GM18502 (cell line): ENCODE measurements around the gene TMC1.
A peak's percentile ranks its signal among the peaks of the same experiment; 100 is the strongest.
"Not testable (repeated sequence)": the region's sequence is repeated elsewhere in the genome, so short reads cannot be mapped to it uniquely, and the experiment has no call there.

Source experiments
- ATAC-seq: cut with Tn5 transposase; IDR thresholded peaks from one replicate; pipeline ENCODE4 v1.9.1; 2021; ENCODE audit warnings: mild to moderate bottlenecking; ENCODE audit not compliant: unreplicated experiment, poor library complexity

Gene TMC1

DNA sequence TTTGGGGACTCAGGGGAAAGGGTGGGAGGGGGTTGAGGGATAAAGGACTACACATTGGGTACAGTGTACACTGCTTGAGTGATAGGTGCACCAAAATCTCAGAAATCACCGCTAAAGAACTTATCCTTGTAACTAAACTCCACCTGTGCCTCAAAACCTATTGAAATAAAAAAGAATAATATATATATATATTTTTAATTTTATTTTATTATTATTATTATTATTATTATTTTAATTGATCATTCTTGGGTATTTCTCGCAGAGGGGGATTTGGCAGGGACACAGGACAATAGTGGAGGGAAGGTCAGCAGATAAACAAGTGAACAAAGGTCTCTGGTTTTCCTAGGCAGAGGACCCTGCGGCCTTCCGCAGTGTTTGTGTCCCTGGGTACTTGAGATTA is 328.8 kb downstream of the TMC1 start:
- not testable (repeated sequence) for ATAC-seq

DNA sequence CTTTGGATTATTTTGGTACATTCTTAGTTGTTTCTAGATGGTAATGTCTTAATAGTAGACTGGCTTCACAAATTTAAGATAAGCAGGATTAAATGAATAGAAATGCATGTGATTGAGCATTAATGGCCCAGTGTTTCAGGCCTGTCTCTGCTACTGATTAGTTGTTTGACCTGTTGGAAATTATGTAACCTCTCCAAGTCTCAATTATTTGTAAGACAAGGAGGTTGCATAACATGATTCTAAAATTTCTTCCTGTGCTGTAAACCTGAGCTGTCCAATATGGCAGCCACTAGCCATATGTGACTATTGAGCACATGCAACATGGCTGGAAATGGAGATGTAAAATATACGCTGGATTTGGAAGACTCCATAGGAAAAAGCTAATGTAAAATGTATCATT is 333.9 kb downstream of the TMC1 start:
- ATAC-seq = no peak

DNA sequence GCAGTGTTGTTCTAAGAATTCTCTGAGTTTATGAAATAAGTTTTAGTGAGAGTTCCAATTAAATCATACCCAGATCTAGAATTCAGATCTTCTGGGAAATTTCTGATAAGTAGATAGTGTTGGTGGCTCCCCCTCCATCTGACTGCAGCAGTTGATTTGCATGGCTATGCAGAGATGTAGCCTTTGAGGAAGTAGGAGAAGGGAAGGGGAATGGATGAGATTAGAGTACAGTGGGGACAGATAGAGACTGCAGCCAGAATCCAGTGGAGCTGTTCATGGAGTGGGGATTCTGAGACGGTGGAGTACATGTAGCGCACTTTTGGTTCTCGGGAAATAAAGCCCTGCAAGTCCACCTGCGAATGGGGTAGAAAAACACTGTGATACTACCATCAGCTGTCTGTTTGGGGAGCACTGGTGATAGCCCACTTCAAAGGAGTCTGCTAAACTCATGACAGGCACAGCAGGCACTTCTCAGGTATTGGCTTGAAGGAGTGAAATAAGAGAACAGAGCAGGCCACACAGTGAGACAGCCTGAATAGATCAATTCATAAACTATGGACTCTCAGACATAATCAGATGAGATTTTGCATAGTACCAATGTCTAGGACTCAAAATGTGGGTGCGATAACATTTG is 334.6 kb downstream of the TMC1 start:
- no peak for ATAC-seq

DNA sequence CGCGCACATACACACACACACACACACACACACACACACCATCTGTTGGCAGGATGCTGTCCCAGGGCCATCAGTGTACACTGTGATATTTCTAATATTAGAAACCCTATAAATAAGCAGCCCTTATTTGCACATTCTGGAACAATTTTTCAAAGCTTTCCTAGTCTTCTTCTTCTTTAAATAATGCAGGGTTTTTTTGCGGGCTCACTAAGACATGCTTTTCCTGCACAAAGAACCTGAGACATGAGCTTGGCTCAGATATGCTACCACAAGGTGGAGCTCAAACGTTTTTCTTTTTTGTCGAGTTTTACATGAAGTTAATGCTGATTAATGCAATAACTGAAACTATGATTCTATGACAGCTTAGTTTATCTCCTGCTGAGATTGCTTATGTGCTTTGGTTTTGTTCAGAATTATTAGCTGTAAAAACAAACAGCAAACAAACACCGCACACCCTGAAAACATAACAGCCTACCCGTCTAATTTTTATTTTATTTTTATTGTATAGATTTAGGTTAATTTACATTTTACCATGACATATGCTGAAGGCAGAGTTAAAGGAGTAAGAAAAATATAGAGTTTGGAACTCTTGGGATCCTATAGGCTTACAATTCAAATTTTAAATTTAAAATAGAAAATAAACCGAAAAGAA is 335.7 kb downstream of the TMC1 start:
- ATAC-seq = peak; percentile 44

DNA sequence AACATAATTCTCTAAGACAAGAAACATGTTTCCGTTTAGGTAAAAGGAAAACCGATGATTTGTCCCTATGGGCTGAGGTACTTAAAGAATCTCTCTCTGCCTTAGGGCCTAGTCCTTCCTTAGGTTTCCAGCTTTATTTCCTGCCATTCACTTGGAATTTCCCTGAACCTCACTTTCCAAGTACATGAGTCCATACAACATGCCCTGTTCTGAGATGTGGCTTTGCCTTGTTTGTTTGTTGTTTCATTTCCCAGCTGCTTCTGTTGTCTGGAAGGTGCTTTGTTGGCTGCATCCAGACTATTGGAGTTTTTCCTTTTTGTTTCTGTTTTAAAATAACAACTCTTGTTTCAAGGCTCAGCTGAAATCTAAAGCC is 336.2 kb downstream of the TMC1 start:
- ATAC-seq = no peak

DNA sequence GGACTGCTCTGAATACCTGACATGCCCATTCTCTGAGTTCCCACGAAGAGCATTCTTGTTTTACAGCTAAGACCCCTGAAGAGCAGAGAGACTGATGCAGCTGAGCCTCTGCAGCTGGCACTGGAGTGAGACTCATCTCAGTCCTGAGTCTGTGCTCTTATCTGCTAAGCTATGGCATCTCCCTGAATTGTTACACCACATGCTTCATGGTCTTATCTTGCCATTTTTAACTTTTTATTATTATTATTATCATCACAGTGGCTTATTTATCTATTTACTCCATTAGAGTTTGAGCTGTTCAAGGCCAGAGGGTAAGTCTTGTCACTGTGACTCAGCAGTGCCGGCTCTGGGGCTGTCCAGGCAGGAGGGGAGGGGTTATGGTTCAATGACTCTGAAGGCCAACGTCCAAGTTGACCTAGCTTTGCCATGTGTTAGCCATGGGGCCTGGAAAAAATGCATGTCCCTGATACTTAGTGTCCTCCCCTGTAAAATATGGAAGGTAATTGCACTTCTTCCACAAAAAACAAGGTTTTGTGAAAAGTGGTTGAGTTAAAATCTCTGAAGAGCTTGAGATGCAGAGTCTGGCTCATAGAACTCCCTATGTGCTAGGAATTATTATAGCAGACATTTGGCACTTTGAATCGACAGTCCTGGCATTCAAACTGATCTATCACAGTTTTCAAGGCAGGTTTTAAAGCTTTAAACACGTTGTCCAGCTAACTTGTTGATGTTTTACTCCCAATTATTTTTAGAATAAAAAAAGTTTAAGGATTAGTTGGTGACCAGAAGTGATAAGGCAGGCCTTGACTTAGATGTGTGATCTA is 336.9 kb downstream of the TMC1 start:
- ATAC-seq = no peak

DNA sequence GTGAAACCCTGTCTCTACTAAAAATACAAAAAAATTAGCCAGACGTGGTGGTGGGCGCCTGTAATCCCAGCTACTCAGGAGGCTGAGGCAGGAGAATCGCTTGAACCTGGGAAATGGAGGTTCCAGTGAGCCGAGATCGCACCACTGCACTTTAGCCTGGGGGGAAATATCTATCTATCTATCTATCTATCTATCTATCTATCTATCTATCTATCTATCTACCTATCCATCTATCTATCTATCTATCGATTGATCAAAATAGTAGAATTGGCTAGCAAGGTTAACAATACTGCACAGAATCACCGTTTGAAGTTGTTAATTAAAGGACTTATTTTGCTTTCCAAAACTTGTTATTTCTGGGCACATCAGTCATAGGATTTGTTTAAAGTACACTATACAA is 341.4 kb downstream of the TMC1 start:
- ATAC-seq = not testable (repeated sequence)

DNA sequence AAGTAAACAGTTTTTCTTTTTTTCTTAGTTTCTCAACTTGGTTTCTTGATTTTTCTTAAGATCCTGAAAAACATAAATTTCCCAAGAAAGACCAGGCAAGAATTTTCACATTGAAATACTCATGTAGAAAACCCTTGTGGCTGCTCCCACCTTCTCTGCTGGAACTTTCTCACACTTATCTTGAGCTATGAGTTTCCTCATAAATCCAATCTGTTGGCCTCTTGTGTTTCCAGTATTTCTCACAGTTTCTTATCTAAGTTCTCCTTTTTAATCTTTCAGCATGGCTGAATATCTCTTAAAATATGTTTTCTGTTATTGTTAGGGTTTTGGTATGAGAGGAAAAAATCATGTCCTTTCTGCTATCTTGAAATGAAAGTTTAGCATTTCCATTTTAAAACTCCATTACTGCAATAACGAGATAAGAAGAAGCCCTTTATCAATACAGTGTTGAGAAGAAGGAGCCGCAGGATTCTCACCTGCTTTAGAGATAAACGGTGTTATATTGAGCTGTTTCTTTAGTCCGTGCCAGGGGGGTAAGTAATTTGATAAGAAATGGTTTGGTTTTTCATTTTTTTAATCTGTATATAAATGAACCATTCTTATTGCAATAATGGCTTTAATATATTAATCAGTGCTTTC is 342.2 kb downstream of the TMC1 start:
- no peak for ATAC-seq

DNA sequence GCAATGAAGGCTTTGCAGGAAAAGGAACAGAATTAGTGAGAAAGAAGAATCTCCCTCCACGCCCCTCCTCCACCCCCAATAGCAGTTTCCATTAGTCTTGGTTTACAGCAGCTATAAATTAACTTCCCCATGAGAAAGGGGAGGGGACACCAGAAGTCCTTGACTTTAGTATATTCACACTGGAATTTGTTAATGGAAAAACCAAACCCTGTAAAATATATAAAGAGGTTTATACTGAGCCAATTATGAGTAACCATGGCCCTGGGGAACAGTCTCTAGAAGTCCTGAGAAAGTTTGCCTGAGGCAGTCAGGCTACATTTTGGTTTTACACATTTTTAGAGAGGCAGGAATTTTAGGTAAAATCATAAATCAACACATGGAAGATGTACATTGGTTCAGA is 342.9 kb downstream of the TMC1 start:
- no peak for ATAC-seq

DNA sequence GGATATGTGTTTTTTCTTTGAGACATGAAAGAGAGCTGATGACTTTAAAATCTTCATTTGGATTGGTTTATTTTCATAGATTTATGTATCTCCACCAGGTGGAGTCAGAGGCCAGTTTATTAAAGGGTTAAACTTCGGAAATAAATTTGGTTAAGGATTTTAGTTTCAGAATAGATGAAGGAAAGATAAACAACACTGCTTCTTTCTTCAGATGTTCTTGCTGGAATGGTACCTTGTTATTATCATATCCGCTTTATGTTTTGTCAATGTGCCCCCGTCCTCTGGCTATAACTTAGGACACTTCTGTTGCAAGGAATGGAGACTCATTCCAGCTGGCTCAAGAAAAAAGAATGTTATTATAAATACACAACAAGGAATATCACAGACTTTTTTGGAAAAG is 350.3 kb downstream of the TMC1 start:
- no peak for ATAC-seq

DNA sequence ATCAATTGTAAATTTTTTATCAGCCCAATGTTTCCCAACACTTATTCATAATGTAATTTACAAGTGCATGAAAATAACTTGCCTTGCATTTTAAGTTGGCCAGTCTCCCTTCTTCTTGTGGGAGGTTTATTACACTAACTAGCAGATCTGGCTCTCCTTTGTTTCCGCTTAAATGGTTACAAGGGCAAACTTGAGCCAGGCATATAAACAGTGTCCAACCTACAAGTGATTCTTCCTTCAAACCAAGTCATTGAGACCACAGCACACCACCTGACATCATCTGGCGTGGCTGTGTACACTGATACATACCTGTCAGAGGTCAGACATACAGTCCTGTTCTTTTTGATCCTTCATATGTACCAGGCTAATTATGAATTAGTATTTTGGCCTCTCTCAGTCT is 351.3 kb downstream of the TMC1 start:
- ATAC-seq = no peak

DNA sequence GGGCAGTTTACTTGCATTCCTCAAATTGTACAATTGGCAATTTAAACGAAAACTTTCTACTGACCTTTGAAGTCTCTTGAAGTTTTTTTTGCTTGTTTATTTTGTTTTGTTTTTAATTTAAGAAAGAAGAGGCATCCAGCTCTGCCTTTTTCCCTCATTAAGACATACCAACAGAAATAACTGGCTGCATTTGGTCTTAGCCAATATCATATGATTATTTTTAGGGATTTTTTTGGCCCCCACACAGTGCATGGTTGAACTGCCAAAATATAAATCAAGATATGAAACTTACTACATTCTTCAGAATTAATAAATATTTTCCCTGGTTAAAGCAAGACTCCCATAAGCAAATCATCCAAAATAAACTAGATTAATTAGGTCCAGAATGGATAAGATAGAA is 352.0 kb downstream of the TMC1 start:
- no peak for ATAC-seq

DNA sequence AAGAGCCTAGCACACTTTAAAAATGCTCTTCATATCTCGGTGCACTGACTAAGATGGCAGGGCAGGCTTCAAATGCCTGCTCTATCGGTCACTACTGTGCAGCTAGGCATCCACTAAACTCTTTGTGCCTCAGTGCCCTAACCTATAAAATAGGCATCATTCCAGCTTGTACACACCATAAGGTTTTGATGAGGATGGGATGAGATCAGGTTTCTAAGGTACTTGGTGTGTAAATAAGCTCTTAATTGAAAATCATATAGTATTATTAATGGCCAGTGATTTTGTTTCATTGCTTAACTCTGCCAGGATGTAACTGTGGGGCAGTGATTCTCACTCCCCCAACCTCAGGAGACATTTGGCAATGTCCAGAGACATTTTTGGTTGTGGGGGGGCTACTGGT is 352.9 kb downstream of the TMC1 start:
- no peak for ATAC-seq

DNA sequence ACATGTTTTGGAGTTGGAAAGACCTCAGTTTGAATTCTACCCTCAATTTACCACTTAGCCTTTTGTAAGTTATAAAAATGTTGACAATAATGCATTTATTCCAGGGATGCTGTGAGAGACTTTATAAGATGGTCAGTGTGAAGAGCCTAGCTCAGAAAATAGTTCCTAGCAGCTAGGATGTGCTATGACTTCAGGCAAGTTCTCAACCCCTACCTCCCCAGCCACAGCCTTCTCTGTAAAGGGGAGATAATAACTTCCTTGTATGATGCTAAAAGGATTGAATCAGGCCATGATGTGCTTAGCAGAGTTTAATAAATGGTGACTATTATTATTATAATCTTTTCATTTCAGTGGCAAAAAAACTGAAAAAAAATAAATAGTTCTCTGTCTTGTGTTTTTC is 353.8 kb downstream of the TMC1 start:
- no peak for ATAC-seq

DNA sequence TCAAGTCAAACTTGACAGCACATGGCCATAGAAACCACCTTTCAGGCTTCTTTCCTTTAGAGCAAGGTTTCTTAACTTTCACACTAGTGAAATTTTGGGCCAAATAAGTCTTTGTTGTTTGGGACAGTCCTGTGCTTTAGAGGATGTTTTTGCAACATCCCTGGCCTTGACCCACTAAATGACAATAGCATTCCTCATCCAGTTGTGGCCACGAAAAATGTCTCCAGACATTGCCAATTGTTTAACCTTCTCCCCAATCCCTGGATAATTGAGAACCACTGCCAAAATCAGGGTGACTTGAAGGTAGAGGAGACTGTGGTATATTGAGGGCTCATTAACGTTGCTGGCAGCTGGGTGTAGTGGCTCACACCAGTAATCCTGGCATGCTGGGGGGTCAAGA is 359.4 kb downstream of the TMC1 start:
- ATAC-seq = no peak

DNA sequence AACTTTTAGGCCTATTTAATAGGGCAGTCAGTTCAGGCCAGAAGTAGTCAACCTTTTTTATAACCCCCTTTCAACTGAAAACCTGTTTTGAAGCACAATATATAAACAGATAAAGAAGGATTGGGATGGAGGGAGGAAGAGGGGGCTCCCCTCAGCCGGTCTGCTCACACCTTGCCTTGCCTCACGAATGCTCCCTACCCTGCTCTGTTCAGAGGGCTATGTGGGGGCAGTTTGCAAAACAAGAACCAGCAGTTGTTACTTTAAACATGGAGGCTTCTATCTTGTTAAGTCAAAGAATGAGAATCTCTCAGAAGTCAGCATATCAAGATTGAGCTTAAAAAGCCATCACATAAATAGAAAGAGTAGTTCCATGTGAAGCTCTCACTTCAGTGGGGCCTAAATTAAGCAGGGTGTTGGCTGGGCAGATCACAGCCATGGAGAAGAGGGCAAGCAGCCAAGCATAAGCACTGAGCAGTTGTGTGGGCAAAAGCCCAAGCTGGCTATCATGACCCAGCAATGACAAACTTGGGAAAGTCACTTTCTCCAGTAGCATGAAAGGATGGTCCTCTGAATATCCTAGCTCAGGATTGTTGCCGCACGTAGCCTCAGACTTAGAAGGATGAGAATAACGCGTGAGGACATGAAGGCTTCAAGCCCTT is 360.8 kb downstream of the TMC1 start:
- ATAC-seq = no peak

DNA sequence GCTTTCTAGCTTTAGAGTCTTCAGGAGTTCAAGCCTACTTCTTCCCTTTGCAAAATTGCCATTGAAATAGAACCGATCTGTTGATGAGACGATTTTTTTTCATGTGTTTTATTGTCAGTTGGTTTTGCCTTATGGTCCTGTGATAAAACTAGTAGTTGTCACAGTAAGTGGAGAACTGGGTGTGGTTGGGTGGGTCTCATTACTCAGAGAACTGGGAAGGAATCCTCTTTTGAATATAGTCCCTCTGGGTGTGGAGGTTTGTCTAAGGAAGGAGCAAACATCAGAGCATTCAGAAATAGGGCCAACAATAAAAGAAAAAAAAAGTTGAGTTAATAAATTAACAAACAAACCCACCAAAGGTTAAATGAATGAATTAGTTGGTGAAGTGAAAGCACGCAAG is 362.5 kb downstream of the TMC1 start:
- no peak for ATAC-seq

DNA sequence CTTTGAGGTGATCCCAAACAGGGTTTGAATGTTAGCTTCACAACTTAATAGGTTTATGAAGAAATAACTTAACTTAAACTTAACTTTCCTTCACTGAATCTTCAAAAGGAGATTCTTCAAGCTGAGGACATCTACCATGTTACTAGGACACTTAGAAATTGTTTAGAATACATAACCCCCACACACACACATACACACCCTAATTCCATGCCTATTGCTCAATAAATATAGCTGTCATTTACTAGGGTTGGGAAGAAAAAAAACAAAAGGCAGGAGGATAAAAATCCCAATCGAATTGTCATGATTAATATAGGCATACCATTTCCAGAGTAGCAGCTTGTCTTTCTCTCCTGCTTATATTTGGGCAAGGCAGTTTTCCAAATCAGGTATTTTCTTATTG is 363.1 kb downstream of the TMC1 start:
- ATAC-seq = no peak
